SK-MEL-5 (cell line): Measurements from ENCODE around the gene KIAA1549. TPM values are rescaled to one million over a fixed set of nuclear protein-coding genes. Genes with fewer than 3 reads are reported as not detected.

Experiments
- DNase-seq: peaks from one replicate; pipeline ENCODE4 v3.0.0-alpha.2; 2016; ENCODE audit warnings: low read depth, low spot score
- in situ Hi-C: cut with HindIII; loops from 2 replicates; pipeline ENCODE4 v1.10.0; 2016; ENCODE audit warnings: low sequenced_read_pairs, high pct_unique_total_duplicates, low pct_unique_long_range_greater_than_20kb
- total RNA-seq: library from RNA; depleted of rRNA; stranded (reverse); fragments of >200 nt; shearing (Covaris generic); gene quantifications from 2 replicates; pipeline ENCODE4 v1.2.3, GENCODE V29; 2014

KIAA1549 gene
- total RNA-seq, 1 experiment from 2014 or later, result 2.7 TPM

- DNase-seq, result no peak
- in situ Hi-C loops, result no loop called here
Measured at GRCh38 chr7:138854115-138854645, 127.0 kb downstream of the KIAA1549 start.

- in situ Hi-C loops, result no loop called here
Measured at GRCh38 chr7:138853448-138853847, 127.7 kb downstream of the KIAA1549 start.

GRCh38 chr7:138852469-138852868 lies 128.7 kb downstream of the KIAA1549 start:
- in situ Hi-C loops, result no loop called here
- DNase-seq, result no peak

More at GRCh38 chr7:138853448-138853847, 127.7 kb downstream of the KIAA1549 start:
- no peak for DNase-seq

GRCh38 chr7:138849701-138850100 lies 131.5 kb downstream of the KIAA1549 start:
- DNase-seq, result no peak
- in situ Hi-C loops, result no loop called here

GRCh38 chr7:138848056-138848980 lies 132.9 kb downstream of the KIAA1549 start:
- in situ Hi-C loops, result no loop called here

GRCh38 chr7:138845711-138846110 lies 135.5 kb downstream of the KIAA1549 start:
- in situ Hi-C loops, result no loop called here
- no peak for DNase-seq

More at GRCh38 chr7:138848056-138848980, 132.9 kb downstream of the KIAA1549 start:
- no peak for DNase-seq

GRCh38 chr7:138843632-138844580 lies 137.3 kb downstream of the KIAA1549 start:
- DNase-seq, result no peak
- in situ Hi-C loops, result no loop called here

GRCh38 chr7:138842111-138842510 lies 139.1 kb downstream of the KIAA1549 start:
- in situ Hi-C loops, result no loop called here
- no peak for DNase-seq

- DNase-seq, result no peak
- in situ Hi-C loops, result no loop called here
Measured at GRCh38 chr7:138838166-138838565, 143.0 kb downstream of the KIAA1549 start.

GRCh38 chr7:138837627-138838026 lies 143.6 kb downstream of the KIAA1549 start:
- DNase-seq, result no peak
- in situ Hi-C loops, result no loop called here

- DNase-seq, result no peak
Measured at GRCh38 chr7:138835087-138835486, 146.1 kb downstream of the KIAA1549 start.

GRCh38 chr7:138834583-138834982 lies 146.6 kb downstream of the KIAA1549 start:
- no peak for DNase-seq
- in situ Hi-C loops, result no loop called here

More at GRCh38 chr7:138835087-138835486, 146.1 kb downstream of the KIAA1549 start:
- in situ Hi-C loops, result no loop called here

- in situ Hi-C loops, result no loop called here
- DNase-seq, result no peak
Measured at GRCh38 chr7:138833596-138833995, 147.6 kb downstream of the KIAA1549 start.

GRCh38 chr7:138832966-138833365 lies 148.2 kb downstream of the KIAA1549 start:
- in situ Hi-C loops, result no loop called here
- no peak for DNase-seq

- in situ Hi-C loops, result no loop called here
- DNase-seq, result no peak
Measured at GRCh38 chr7:138829335-138829734, 151.9 kb downstream of the KIAA1549 start.

- DNase-seq, result no peak
- in situ Hi-C loops, result no loop called here
Measured at GRCh38 chr7:138828302-138828701, 152.9 kb downstream of the KIAA1549 start.

GRCh38 chr7:138825049-138825721 lies 156.0 kb downstream of the KIAA1549 start:
- in situ Hi-C loops, result no loop called here
- DNase-seq, result no peak
